Mesenteric fat pad (tissue), 1 donor: ENCODE measurements around the gene CAMK2B. TPM values are rescaled to one million over a fixed set of nuclear protein-coding genes. Genes with fewer than 3 reads are reported as not detected.
A peak's percentile ranks its signal among the peaks of the same experiment; 100 is the strongest.
"Not testable (repeated sequence)": the region's sequence is repeated elsewhere in the genome, so short reads cannot be mapped to it uniquely, and the experiment has no call there.

Experiments
- DNase-seq: peaks from one replicate; pipeline ENCODE4 v3.0.0-alpha.2; 2020; ENCODE audit warnings: low spot score
- total RNA-seq: library from RNA; stranded (reverse); fragmentation: NEBNext Ultra II Directional; extraction: Animal tissue kit (Norgen Biotek cat#: 25700); gene quantifications from one replicate; pipeline ENCODE4 v1.2.1, GENCODE V29; 2021
- donor health status: DM: yes; HTN: yes; CAD: no.

The CAMK2B gene
- total RNA-seq, 1 donor from 2014 or later, result 1.2 TPM

DNA sequence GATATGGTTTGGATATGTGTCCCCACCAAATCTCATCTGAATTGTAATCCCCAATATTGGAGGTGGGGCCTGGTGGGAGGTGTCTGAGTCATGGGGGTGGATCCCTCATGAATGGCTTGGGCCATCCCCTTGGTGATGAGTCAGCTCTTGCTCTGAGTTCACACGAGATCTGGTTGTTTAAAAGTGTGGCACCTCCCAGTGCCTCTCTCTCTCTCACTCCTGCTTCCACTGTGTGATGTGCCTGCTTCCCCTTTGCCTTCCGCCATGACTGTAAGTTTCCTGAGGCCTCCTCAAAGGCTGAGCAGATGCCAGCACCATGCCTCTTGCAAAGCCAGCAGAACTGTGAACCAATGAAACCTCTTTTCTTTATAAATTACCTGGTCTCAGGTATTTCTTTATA, 131.3 kb downstream of the CAMK2B start:
- peak; percentile 18 for DNase-seq

DNA sequence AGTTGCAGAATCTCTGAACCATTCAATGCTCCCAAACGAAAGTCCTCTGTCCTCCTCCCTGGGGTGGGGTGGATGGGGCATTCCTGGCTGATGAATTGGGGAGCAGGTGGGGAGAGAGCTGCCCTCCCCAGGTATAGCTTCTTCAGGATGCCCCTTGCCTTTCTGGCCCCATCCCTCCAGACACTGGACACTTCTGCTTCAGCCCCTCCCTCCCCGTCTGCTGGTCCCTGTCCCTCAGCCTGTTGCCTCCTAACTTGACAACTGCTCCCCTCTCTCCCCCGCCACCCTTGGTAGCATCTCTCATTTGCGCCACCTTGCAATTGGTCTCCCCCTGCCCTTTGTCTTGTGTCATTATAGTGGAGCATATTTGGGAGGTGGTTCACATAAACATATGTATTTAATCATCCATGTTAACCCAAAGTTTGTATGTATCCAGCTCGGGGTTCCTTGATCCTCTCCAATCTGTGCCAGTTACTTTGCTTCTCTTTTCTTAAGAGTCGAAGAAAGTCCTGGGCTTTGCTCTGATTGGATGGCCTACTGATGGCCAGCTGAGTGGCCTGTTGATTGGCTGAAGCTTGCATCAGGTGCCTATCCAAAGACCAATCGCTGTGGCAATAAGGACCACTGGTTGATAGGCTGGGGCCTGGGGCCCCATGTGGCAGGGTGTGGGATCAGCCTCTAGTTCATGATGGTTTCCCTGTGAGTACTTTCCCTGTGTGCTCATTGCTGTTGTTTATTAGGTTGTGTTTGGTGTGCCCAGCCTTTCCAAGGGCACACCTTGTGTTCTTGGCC, 132.2 kb downstream of the CAMK2B start:
- DNase-seq, result peak; percentile 62

DNA sequence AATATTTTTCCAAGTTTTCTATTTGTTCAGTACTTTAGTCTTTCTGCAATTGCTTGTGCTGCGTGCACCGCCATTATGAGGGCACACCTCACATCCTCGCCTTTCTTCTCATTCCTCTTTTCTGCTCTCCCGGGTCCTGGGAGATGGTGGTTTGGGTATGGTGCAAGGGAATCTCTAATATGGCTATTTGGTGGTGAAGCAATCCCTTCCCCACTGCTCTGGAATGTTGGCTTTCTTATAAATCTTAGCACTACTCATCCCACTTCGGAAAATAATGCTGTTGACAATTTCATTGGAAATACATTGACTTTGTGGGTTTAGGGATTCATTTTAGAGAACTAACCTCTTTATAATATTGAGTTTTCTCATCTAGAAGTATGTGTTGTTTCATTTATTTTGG, 134.2 kb downstream of the CAMK2B start:
- no peak for DNase-seq

DNA sequence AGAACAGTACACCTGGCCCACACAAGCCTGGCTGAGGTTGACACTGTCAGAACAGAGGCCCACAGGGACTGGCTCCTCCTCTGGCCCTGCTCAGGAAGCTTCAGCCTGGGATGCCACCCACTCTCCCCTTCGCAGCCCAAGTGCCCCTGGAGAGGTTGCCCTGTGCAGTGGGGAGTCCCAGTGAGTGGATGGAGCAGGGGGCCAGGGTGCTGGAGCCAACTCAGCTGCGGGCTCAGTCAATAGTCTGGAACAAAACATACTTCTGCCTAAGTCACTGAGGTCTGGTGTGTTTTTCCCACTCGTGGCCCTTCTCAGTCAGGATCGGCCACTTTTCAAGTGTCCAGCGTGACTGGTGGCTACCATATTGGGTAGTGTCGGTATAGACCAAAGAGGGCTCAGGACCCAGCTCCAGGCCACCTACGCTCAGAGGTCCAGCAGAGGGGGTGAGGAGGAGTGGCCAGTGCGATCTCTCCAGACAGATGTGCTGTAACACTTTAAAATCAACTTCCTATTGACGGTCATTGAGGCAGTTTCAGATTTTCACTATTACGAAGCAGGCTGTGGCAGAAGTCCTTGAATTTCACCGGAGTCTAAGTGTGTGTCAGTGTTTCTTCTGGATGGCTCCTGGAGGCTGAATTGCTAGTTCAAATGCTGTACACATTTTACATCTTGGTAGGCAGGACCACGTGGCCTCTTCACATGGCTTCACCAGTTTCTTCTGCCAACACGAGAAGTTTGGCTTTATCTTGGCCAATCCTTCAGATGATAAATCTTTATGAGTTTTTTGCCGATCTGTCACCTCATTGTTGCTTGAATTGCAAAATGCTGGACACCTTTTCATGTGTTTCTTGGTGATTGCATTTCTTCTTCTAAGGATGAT, 135.2 kb downstream of the CAMK2B start:
- DNase-seq, result peak; percentile 87

DNA sequence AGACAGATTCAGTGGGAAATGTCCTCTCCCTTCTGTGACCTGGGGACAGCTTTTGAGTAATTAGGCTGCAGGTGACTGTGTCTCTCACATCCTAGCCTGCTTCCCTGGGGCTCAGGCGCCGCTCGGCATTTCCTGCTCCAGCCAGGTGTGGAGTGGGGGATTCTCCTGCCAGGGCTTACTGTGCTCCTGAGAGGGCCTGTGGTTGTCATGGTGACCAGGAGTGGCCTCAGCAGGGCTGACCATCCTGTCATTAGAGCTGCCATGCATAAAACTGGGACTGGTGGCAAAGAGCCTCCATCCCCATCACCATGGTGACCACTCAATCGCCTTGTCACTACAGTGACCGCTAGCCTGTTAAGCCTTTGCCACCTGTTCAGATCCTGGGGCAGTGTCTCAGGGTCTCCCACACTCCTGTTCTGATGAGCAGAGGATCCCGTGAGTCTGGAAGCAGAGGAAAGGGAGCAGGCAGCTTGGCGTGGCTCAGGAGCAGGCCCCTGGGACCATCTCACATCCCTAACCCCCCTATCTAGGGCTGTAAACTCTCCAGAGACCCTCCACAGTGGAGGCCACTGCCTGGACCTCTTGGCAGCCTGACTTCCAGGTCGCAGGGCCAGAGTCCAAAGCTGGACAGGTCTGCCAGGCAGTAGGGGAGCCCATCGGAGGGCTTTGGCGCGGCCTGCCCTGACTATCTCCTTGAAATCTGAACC, 136.0 kb downstream of the CAMK2B start, which contains the start of gene GCK:
GCK (minus strand) TSS at position 154 of the 707 bp plus-strand sequence. CDS start 486 bp downstream, outside the sequence.
- peak; percentile 55 for DNase-seq

DNA sequence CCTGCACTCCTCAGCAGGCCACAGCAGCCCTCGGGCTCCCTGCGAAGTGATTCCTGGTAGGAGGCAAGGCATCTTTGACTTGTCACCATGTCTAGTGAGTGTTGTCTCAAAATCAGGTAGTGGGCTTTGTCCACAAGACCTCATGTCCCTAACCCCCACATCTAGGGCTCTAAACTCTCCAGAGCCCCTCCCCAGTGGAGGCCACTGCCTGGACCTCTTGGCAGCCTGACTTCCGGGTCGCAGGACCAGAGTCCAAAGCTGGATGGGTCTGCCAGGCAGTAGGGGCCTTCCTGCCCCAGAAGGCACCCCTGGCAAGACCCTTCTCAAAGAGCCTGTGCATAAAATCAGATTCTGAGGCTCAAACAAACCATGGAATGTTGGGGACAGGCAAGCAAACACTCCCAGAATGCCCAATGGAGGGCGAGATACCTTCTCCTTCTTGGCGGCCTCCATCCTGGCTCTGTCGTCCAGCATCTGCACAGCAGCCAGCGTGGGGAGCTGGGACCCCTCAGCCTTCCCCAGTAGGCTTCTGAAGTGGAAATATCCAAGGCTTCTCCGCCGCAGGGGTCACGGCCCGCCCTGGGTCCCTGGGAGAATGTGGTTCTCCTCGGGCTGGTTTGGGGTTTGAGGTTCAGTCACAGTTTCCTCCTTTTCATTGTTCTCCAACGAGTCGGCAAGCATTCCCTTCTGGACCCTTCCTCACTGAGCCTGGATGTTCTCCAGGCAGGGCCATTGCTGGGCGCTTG, 136.7 kb downstream of the CAMK2B start:
- peak; percentile 39 for DNase-seq

DNA sequence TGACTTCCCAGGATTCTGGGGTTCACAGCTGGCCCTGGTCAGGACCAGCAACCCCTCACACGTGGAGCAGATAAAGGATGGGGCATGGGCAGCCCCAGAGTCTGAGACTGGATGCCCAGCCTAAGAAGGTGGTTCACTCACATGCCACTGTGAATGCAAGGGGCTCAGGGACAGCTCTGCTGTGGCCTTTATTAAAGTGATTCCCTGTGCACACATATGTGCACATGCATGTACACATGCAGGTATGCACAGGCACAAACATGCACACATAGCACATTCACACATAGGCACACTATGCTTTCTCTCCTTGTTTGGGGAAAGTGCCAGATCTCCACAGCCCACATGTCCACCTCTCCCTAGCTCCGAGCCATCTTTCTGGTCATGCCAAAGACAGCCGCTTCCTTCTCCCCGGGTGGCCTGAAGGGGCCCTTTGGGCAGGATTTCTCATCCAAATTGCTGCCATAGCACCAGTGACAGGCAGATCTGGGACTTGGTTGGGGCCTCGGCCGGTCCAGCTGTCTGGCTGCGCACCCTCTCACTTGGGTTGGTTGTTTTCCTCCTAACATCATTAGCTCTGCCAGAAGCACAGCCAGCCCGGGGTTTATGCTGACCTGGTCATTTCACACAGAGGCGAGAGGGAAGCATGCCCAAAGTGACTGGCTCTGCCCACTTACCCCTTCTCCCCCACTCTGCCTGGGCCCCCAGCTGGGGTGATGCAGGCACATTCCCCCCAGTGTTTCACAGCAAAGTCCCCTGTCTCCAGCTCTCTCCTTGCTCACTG, 137.6 kb downstream of the CAMK2B start:
- DNase-seq, result peak; percentile 85

DNA sequence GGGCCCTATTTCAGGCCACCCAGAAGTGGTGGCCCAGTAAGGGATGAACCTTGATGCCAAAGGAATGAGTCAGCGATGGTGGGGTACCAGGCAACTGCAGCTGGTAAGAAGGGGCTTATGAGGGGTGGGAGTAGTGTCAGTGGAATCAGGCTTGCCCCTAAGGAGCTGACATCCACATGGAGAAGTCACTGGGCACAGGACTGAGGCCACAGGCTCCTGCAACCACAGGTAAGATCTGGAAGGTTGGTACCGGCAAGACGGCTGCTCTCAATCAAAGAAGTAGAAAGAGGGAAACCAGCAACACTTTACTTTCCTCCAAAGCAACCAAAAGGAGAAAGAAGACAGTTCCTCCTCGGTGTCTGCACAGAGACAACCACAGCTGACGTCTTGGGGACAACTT, 138.7 kb downstream of the CAMK2B start:
- peak; percentile 49 for DNase-seq

DNA sequence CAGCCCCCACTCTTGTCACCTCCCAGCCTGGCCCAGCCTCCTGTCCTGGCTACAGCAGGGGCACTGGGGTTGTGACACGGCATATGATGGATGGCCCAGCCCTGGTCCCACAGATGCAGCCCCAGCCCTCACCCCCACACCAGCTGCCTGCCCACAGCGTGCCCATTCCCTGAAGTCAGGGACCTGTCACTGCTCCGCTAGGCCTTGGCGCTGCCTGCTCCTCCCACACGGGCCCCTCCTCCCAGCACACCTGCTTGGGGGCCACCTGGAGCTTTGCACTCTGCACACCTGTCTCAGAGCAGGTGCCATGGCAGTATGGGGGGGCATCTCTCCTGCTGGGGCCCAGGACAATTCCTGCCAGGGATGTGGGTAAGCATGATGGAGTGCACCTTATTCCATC, 139.7 kb downstream of the CAMK2B start:
- peak; percentile 77 for DNase-seq

DNA sequence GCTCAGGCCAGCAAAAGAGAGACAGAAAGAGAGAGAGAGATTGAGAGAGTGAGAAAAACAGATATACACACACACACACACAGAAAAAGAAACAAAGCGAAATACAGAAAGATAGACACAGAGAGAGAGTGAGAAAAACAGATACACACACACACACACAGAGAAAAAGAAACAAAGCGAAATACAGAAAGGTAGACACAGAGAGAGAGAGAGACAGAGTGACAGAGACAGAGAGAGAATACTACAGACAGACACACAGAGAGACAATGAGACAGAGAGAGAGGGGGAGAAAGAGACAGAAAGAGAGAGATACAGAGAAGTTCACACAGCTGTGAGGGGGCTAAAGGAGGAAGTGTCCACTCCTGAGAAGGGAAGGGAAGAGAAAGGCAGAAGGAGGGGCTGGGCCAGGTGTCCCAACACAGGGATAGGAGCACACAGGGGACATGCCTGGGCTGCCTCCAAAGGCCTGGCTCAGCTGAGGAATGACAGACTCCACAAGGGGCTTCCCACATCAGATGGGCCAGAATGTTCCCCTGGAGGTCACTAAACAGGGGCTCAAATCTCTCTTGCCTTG, 140.4 kb downstream of the CAMK2B start:
- DNase-seq, result peak; percentile 62

DNA sequence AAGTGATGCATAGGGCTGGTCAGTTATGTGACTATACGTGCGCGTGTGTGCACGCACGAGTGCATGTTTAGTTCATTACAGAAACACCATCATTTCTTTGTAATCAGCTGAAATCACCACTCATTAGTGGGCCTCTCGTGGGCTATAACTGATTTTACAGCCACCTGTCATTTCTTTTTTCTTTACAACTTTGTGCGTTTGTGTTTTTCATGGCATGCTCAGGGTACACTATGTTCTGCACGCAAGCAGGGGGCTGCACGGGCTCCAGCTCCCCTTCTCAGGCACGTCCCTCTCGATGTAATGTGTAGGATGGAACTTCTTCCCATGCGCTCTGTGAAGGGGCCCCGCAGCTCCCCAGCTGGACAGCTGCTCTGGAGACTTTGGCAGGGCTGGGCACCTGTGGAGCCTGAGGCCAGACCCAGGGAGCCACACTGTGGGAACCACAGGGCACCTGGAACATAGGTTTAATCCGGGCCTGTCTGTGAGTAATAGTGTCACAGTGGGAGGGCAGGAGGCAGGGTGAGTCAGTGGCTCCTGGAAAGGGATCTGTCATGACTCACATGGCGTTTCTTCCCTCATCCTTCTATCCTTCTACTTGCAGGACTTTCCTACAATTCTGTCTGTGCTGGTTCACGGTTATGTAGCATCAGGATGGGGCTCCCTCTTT, 141.1 kb downstream of the CAMK2B start:
- peak; percentile 77 for DNase-seq

DNA sequence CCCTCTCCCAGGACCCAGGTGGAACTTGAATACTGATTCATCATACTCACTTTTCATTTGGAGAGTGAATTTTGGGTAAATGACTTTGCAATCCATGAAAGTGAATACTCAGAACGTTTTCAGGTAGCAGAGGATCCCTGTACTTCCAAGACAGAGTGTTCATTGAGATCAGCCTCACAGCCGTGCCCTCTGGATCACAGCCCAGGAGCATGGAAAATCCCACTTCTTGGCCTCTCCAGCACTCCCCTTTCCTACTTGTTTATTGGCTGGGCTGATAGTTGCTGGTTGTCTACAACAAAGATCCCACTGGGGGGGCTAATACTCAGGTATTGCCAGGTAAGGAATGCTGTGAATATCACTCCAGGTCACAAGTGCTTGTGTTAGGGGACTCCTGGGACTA, 142.0 kb downstream of the CAMK2B start:
- DNase-seq, result no peak

DNA sequence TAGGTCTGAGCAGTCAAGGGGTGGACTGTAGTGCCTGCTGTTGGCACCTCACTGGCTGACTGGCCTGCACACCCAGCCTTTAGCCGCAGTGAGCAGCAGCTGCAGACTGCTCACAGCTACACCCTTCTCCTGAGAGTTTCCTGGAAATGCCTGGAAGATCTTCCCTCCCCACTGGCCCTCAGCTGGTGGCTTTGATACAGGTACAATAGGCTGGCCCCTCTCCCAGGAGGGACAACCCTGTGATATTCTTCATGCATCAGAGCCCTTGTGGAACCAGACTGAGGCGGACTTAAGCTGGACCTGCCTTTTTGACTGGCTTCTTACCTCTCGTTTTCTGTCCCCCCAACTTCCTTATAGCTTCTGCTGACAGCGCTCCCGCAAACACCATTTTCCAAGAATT, 142.6 kb downstream of the CAMK2B start:
- DNase-seq, result peak; percentile 26

DNA sequence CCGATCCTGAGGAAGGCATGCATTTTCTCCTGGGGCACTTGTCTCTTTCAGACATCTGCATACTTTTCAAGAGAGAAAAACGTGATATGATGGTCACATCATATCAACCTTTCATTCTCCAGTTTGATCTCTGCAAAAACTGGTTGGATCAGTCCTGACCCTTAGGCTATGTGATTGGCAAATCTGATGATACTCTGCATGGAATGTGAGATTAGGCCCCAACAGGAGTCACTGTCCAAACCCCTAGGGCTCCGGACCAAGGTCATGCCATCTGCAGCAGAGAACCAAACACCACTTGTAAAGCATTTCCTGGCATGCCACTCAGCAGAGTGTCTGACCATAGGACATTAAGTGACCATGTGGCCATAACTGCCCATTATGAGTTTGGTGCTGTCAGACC, 144.8 kb downstream of the CAMK2B start:
- DNase-seq, result no peak

DNA sequence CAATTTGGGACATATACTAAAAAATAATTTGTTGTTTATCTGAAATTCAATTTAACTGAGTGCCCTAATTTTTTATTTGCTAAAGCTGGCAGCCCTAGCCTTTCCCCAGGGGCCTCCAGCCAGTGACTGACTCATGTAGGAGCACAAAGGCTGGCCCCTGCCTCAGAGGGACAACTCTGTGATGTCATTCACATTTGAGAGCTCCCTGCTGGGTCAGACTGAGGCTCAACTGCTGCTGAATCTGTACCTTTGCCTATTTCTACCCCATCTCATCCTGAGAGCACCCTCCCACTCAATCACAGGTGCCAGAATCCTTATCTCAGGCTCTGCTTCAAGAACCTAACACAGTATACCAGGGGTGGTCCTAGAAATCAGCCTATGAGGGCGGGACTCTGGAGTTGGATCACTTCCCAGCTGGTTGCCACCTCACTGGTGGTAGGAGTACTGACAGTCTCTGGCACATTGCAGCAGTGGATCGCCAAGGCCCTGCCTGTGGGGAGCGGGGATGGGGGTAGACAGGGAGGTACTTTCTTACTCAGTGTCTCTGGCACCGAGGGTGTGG, 147.7 kb downstream of the CAMK2B start:
- DNase-seq, result peak; percentile 68

DNA sequence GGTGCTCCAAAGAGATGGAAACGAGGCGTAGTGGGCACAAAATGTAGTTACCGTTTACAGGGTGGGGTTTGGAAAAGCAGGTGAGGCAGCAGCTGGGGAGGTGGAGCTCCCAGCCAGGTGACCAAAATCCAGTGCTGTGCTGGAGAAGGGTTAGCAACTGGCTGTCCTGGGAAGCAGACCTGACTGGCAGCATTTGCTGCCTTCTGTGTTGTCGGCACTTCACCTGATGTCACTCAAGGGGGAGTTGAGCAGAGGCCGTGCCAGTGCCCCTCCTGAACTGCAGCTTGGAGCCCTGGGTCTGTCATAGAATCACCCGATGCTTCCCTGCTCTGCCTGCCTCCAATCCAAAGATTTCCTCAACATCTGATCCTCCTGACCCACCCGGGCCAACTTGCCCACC, 148.9 kb downstream of the CAMK2B start:
- peak; percentile 82 for DNase-seq

DNA sequence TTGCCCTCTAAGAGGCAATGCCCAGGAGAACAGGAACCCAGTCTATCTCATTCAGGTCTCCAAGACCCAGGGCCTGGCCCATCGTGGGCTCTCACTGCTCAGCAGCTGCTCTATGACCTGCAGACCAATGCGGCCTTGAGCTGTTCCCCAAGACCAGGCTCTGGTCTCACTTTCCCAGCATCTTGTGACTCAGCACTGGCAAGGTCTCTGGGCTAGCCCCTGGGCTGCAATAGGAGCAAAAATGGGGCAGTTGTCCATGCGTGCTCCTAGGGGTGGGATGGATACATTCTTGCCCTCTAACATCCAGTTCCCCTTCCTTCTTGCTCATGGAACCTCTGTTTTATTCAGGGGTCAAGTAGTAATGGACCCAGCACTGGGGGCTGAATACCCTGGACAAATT, 149.7 kb downstream of the CAMK2B start:
- peak; percentile 53 for DNase-seq

DNA sequence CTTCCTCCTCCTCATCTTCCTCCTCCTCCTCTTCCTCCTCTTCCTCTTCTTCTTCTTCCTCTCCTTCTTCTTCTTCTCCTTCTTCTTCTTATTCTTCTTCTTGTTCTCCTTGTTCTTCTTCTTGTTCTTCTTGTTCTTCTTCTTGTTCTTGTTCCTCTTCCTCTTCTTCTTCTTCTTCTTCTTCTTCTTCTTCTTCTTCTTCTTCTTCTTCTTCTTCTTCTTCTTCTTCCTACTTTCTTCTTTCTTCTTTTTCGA, 150.8 kb downstream of the CAMK2B start:
- not testable (repeated sequence) for DNase-seq
